HL-60 (cell line): ENCODE results near the gene MGAT5B.

Experiments used
- DNase-seq, 2 experiments: peaks; one replicate each; pipeline ENCODE4 v3.0.0-alpha.2; 2010 to 2020; ENCODE audit warnings: low read depth in 1 of 2, low spot score in 1 of 2
- H3K27ac ChIP-seq: fragments of 250-450 bp; sonication (Bioruptor Pico); replicated peaks from 2 replicates; pipeline ENCODE4 v1.5.1; 2020; ENCODE audit warnings: mild to moderate bottlenecking, moderate library complexity
- H3K27me3 ChIP-seq: fragments of 250-450 bp; sonication (Bioruptor Pico); 2 replicates; pipeline ENCODE4 v1.5.1; 2021; ENCODE audit warnings: mild to moderate bottlenecking, moderate library complexity; ENCODE audit not compliant: insufficient read depth, poor library complexity, severe bottlenecking
- H3K4me3 ChIP-seq: replicated peaks from 2 replicates; pipeline ENCODE4 v1.5.1; 2011; ENCODE audit warnings: mild to moderate bottlenecking, control low read depth, low read length; ENCODE audit not compliant: insufficient read depth
- GABPA ChIP-seq: IDR thresholded peaks from 2 replicates; pipeline ENCODE4 v1.6.1; 2012; ENCODE audit warnings: low read depth
- POLR2AphosphoS5 ChIP-seq: IDR thresholded peaks from 2 replicates; pipeline ENCODE4 v1.6.1; 2012; ENCODE audit warnings: low read depth
- REST ChIP-seq: IDR thresholded peaks from 2 replicates; pipeline ENCODE4 v1.6.1; 2012; ENCODE audit warnings: low read depth; ENCODE audit not compliant: insufficient replicate concordance
- SPI1 ChIP-seq: IDR thresholded peaks from 2 replicates; pipeline ENCODE4 v1.6.1; 2012; ENCODE audit warnings: low read depth, mild to moderate bottlenecking, borderline replicate concordance
- long read RNA-seq: library from polyadenylated mRNA; unstranded; transcript quantifications from one replicate; pipeline ENCODE4 v2.0.0, GENCODE V29; 2020
- TF ChIP-seq, protein P1 (sequence below): IDR thresholded peaks from one replicate; pipeline ENCODE4 v1.5.1; 2011; ENCODE audit warnings: low read length, control low read depth, inconsistent platforms; ENCODE audit not compliant: insufficient read depth

The MGAT5B gene, protein sequence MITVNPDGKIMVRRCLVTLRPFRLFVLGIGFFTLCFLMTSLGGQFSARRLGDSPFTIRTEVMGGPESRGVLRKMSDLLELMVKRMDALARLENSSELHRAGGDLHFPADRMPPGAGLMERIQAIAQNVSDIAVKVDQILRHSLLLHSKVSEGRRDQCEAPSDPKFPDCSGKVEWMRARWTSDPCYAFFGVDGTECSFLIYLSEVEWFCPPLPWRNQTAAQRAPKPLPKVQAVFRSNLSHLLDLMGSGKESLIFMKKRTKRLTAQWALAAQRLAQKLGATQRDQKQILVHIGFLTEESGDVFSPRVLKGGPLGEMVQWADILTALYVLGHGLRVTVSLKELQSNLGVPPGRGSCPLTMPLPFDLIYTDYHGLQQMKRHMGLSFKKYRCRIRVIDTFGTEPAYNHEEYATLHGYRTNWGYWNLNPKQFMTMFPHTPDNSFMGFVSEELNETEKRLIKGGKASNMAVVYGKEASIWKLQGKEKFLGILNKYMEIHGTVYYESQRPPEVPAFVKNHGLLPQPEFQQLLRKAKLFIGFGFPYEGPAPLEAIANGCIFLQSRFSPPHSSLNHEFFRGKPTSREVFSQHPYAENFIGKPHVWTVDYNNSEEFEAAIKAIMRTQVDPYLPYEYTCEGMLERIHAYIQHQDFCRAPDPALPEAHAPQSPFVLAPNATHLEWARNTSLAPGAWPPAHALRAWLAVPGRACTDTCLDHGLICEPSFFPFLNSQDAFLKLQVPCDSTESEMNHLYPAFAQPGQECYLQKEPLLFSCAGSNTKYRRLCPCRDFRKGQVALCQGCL
- long read RNA-seq, result 0 reads

- H3K27me3 ChIP-seq, result peaks cover 23% of the 10 kb centered on the region
- no peak within 1 kb of the TSS for H3K4me3 ChIP-seq
- no peak for TF ChIP-seq GABPA
- TF ChIP-seq, protein P1, sequence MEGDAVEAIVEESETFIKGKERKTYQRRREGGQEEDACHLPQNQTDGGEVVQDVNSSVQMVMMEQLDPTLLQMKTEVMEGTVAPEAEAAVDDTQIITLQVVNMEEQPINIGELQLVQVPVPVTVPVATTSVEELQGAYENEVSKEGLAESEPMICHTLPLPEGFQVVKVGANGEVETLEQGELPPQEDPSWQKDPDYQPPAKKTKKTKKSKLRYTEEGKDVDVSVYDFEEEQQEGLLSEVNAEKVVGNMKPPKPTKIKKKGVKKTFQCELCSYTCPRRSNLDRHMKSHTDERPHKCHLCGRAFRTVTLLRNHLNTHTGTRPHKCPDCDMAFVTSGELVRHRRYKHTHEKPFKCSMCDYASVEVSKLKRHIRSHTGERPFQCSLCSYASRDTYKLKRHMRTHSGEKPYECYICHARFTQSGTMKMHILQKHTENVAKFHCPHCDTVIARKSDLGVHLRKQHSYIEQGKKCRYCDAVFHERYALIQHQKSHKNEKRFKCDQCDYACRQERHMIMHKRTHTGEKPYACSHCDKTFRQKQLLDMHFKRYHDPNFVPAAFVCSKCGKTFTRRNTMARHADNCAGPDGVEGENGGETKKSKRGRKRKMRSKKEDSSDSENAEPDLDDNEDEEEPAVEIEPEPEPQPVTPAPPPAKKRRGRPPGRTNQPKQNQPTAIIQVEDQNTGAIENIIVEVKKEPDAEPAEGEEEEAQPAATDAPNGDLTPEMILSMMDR, result peak; percentile 53
- DNase-seq, result peak; percentile 41 to 43
- H3K27ac ChIP-seq, result no peak within 1 kb of the TSS
Measured at GRCh38 chr17:76868176-76868668, at the start of gene MGAT5B. Gene MGAT5B (plus strand): TSS chr17:76868404. CDS start chr17:76869030, 626 bp downstream.

DNA sequence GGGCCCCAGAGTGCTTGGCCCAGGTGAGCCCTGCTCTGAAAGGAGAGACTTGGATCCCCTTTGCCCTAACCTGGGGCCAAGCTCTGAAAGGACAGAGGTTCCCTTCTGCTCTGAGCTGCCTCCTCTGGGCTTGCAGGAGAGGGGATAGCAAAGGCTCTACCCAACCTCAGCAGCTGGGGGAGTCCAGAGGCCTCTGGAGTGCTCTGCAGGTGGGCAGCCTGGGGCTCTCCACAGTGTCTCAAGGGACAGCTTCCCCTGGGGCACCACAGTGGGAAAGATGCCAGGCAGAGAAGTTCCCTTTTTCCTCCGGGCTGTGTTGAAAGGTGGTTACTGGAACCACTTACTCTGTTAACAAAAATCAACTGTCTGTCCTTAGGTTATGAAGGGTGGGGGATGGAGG lies 48.2 kb upstream of the MGAT5B start:
- peak in 1 of 2 experiments; percentile 65 for DNase-seq
- H3K27me3 ChIP-seq, result no peaks in the 10 kb centered on the region
- no peak overlapping the region for H3K4me3 ChIP-seq
- no peak overlapping the region for H3K27ac ChIP-seq
- TF ChIP-seq SPI1, result 0 out of 2 replicates have a peak, but pooled peaks have one; percentile 2
- TF ChIP-seq REST, result no peak
- TF ChIP-seq, protein P1, result no peak
- no peak for TF ChIP-seq POLR2AphosphoS5

DNA sequence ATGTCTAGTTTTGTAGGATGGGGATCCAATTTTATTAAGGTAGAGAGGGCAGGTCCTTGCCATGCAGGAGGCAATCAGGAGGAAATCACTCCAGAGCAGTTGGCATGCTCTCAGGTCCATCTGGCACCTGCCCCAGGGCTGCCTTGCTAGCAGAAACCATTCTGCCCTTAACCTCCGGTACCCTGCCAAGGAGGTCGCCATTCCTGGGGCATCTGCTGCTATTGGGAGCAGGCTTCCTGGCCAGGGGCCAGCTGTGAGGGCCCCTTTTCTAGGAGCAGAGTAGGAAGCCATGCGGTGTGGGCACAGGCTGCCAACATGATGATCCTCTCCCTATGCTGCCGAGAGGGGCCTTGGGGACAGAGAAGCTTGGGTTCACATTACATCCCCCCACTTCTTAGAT lies 47.6 kb upstream of the MGAT5B start:
- TF ChIP-seq SPI1 (no peak), GABPA (no peak), REST (no peak), POLR2AphosphoS5 (no peak)
- TF ChIP-seq, protein P1, result no peak
- Histone ChIP-seq H3K4me3 (no peak overlapping the region), H3K27ac (no peak overlapping the region), H3K27me3 (no peaks in the 10 kb centered on the region)
- no peak for DNase-seq
